Measurements from ENCODE around the gene TMEM98. TPM values are rescaled to one million over a fixed set of nuclear protein-coding genes. Genes with fewer than 3 reads are reported as not detected.

Gene TMEM98
- total and polyA plus RNA-seq, 2 of the 4 experiments (the other 2 are of a cell fraction), result 173 to 195 TPM

DNA sequence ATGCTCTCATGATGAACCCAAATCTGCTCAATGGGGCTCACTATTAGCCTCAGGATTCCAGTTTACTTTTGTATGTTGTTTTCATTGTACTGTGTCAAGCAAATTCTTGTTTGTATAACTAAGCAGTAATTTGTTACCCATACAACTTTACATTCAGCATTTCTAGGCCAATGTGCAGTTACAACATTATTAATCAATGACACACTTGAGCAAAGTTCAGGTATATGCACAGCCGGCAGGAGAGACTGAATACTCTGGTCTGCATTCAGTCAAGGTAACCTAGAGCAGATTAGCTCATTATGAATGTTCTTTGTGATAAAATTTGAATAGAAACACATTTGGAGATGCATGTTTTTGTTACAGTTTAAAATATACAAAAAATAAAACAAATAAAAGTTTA, 48.8 kb upstream of the TMEM98 start:
- Histone ChIP-seq H2AK9ac (replicated peaks; ENCODE audit: low read depth, low read length, poor library complexity) (no peak overlapping the region), H3K4me2 (ENCODE audit: low read depth, low read length) (no peak overlapping the region), H3K9me1 (ENCODE audit: insufficient read depth, low read length) (no peaks in the 10 kb centered on the region), H3K9me3 (ENCODE audit: control insufficient read depth, insufficient read depth, low read length) (no peaks in the 10 kb centered on the region), H2BK15ac (ENCODE audit: low read depth, low read length) (no peak overlapping the region), H3K56ac (ENCODE audit: extremely low read depth, insufficient read depth, low read length) (no peak overlapping the region), H3K27me3 (ENCODE audit: control insufficient read depth, insufficient read depth, low read length) (peaks cover 7% of the 10 kb centered on the region), H3K4me1 (ENCODE audit: control insufficient read depth, insufficient read depth, low read length) (peaks cover 2% of the 10 kb centered on the region), H4K8ac (ENCODE audit: low read depth in 2 of 2, low read length in 2 of 2) (no peak overlapping the region), H3K4ac (ENCODE audit: low read depth, low read length) (no peak overlapping the region), H4K5ac (ENCODE audit: low read depth, low read length) (no peak overlapping the region), H3K27ac (ENCODE audit: insufficient read depth, low read length) (no peak overlapping the region), H3K23ac (ENCODE audit: low read depth, low read length) (no peak overlapping the region), H2AFZ (replicated peaks; ENCODE audit: low read length, poor library complexity) (no peak overlapping the region), H4K91ac (ENCODE audit: insufficient read depth, low read depth, low read length) (no peak overlapping the region), H3K14ac (replicated peaks; ENCODE audit: low read depth, low read length) (no peak overlapping the region), H2BK120ac (ENCODE audit: low read depth, low read length) (no peak overlapping the region), H2AK5ac (ENCODE audit: low read depth, low read length) (no peak overlapping the region), H2BK20ac (ENCODE audit: low read depth, low read length) (no peak overlapping the region), H2BK5ac (ENCODE audit: low read depth, low read length, poor library complexity, severe bottlenecking) (no peak overlapping the region), H3K4me3 (ENCODE audit: insufficient read depth, low read depth, low read length) (no peak overlapping the region), H3K79me1 (ENCODE audit: low read depth in 1 of 2, low read length in 2 of 2) (no peaks in the 10 kb centered on the region), H3K9ac (ENCODE audit: low read depth, low read length) (no peak overlapping the region), H3K18ac (ENCODE audit: low read depth, low read length) (no peak overlapping the region), H3K36me3 (ENCODE audit: control insufficient read depth, insufficient read depth, low read length) (no peaks in the 10 kb centered on the region), H4K20me1 (ENCODE audit: insufficient read depth, low read length) (no peaks in the 10 kb centered on the region)
- no peak for ATAC-seq (ENCODE audit: low read depth)
- ChIA-PET POLR2A (ENCODE audit: unreplicated experiment) (no interaction called here), CTCF (interaction anchor here (2.1 kb wide), 1 partner anchor 31 kb away, joined by 6 read pairs; no protein-coding TSS in a partner anchor)
- TF ChIP-seq MAFK (IDR thresholded peaks at IDR 0.05; ENCODE audit: low read depth, low read length), result no peak
- TF ChIP-seq MXI1 (IDR thresholded peaks at IDR 0.05; ENCODE audit: borderline replicate concordance, low read depth, low read length), result no peak
- no peak for TF ChIP-seq RAD21 (IDR thresholded peaks at IDR 0.05; ENCODE audit: low read length)
- TF ChIP-seq NFE2L2 (IDR thresholded peaks at IDR 0.05; ENCODE audit: low read depth, low read length), result no peak
- dilution Hi-C loops (cut with HindIII; ENCODE audit: low sequenced_read_pairs, unreplicated experiment) (no loop called here), intact Hi-C loops (cut with micrococcal nuclease) (loop anchor here (5.0 kb wide), 2 partner anchors 48 to 873 kb away; partner anchors contain the start of gene TMEM98), in situ Hi-C loops (cut with MboI; ENCODE audit: low sequenced_read_pairs) (no loop called here)
- no TSS peak for BruUV-seq (replicated peaks)
- DNase-seq, result no peak
- WGBS, 2 experiments (ENCODE audit: extremely low coverage in 2 of 2, insufficient read length in 1 of 2), result no CpG with 5 or more reads among the region's 1 CpG

Measured in IMR-90 (cell line).